ENCODE measurements around the gene MSI2. TPM values are rescaled to one million over a fixed set of nuclear protein-coding genes. Genes with fewer than 3 reads are reported as not detected.

MSI2 gene
- total RNA-seq, 4 donors from 2014 or later: 27.3 to 50.4 (median 36.8) TPM

- 0 to 57% methylated on average over 1 to 7 of the region's 7 CpGs for WGBS, 2 donors (ENCODE audit: low coverage in 1 of 2)
- Histone ChIP-seq H3K36me3 (peaks cover 0 to 67% of the 10 kb centered on the region in 2 donors), H3K4me3 (no peak overlapping the region), H3K9me3 (no peaks in the 10 kb centered on the region), H3K4me1 (no peaks in the 10 kb centered on the region), H3K27ac (no peak overlapping the region), H3K27me3 (no peaks in the 10 kb centered on the region)
- TF ChIP-seq EP300 (IDR thresholded peaks at IDR 0.05) (no peak), CTCF (IDR thresholded peaks at IDR 0.05) (no peak), POLR2AphosphoS5 (IDR thresholded peaks at IDR 0.05) (no peak), POLR2A (IDR thresholded peaks at IDR 0.05) (no peak)
- ATAC-seq: no peak
These were observed 14.5 kb downstream of the MSI2 start for GRCh38 chr17:57270801-57271245.

GRCh38 chr17:57271821-57272220 is 15.5 kb downstream of the MSI2 start:
- Histone ChIP-seq H3K36me3 (peaks cover 0 to 70% of the 10 kb centered on the region in 2 donors), H3K27me3 (no peaks in the 10 kb centered on the region), H3K4me3 (no peak overlapping the region), H3K27ac (no peak overlapping the region), H3K9me3 (no peaks in the 10 kb centered on the region), H3K4me1 (no peaks in the 10 kb centered on the region)
- no peak for ATAC-seq
- 88 to 97% methylated on average over 3 of the region's 6 CpGs for WGBS, 2 donors (ENCODE audit: low coverage in 1 of 2)
- TF ChIP-seq POLR2A (IDR thresholded peaks at IDR 0.05): no peak
- no peak for TF ChIP-seq EP300 (IDR thresholded peaks at IDR 0.05)
- TF ChIP-seq CTCF (IDR thresholded peaks at IDR 0.05): no peak
- TF ChIP-seq POLR2AphosphoS5 (IDR thresholded peaks at IDR 0.05): no peak

GRCh38 chr17:57273490-57273889 is 17.2 kb downstream of the MSI2 start:
- WGBS, 2 donors (ENCODE audit: low coverage in 1 of 2): 88% methylated on average over 4 of the region's 6 CpGs; no CpG with 5 or more reads in 1 of the 2 donors
- Histone ChIP-seq H3K9me3 (no peaks in the 10 kb centered on the region), H3K27ac (no peak overlapping the region), H3K36me3 (peaks cover 0 to 59% of the 10 kb centered on the region in 2 donors), H3K4me1 (no peaks in the 10 kb centered on the region), H3K27me3 (no peaks in the 10 kb centered on the region), H3K4me3 (no peak overlapping the region)
- ATAC-seq: no peak
- no peak for TF ChIP-seq EP300 (IDR thresholded peaks at IDR 0.05)
- no peak for TF ChIP-seq CTCF (IDR thresholded peaks at IDR 0.05)
- no peak for TF ChIP-seq POLR2AphosphoS5 (IDR thresholded peaks at IDR 0.05)
- TF ChIP-seq POLR2A (IDR thresholded peaks at IDR 0.05): no peak

GRCh38 chr17:57274162-57274561 is 17.8 kb downstream of the MSI2 start:
- H3K36me3 ChIP-seq: peaks cover 0 to 56% of the 10 kb centered on the region in 2 donors
- no peaks in the 10 kb centered on the region for H3K4me1 ChIP-seq
- H3K4me3 ChIP-seq: no peak overlapping the region
- ATAC-seq: no peak
- WGBS, 2 donors (ENCODE audit: low coverage in 1 of 2): 96 to 100% methylated on average over 2 to 3 of the region's 3 CpGs
- TF ChIP-seq CTCF (IDR thresholded peaks at IDR 0.05): no peak
- TF ChIP-seq EP300 (IDR thresholded peaks at IDR 0.05): no peak
- TF ChIP-seq POLR2AphosphoS5 (IDR thresholded peaks at IDR 0.05): no peak
- TF ChIP-seq POLR2A (IDR thresholded peaks at IDR 0.05): no peak
- no peaks in the 10 kb centered on the region for H3K9me3 ChIP-seq
- no peaks in the 10 kb centered on the region for H3K27me3 ChIP-seq
- no peak overlapping the region for H3K27ac ChIP-seq

DNA sequence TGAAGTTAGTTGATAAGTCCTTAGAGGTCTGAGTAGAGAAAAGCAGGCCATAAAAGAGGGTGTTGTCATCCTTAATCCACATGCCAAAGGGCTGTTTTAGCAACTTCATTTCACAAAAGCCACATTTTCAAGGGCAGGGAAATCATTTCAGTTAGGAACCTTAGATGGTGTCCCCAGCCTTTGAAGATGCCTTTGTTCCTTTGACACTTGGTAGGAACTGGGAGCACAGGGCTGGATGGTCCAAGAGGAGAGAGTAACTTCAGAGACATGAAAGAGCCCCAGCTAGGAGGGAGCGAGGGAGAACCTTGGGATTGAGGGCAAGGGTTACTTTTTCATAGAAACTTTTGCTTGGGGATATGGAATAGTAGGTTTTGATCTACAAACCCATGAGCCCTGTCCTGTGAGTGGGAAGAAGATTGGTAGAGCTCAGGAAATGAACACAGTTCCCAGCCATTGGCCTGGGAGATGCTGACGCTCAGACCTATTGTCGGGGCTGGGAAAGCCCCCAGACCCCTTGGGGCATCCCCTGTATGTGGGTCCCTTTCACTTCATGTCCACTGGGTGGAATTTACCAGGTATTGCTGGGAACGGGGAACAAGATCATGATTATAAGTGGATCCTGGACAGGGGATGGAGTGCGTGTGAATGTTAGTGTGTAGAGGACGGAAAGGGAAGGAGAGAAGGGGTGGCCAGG is 18.9 kb downstream of the MSI2 start:
- WGBS, 2 donors (ENCODE audit: low coverage in 1 of 2): 82 to 100% methylated on average over 1 to 6 of the region's 6 CpGs
- peaks cover 0 to 54% of the 10 kb centered on the region in 2 donors for H3K36me3 ChIP-seq
- no peak overlapping the region for H3K4me3 ChIP-seq
- H3K27ac ChIP-seq: no peak overlapping the region
- no peak for ATAC-seq
- TF ChIP-seq EP300 (IDR thresholded peaks at IDR 0.05) (no peak), POLR2AphosphoS5 (IDR thresholded peaks at IDR 0.05) (no peak), POLR2A (IDR thresholded peaks at IDR 0.05) (no peak), CTCF (IDR thresholded peaks at IDR 0.05) (no peak)
- no peaks in the 10 kb centered on the region for H3K27me3 ChIP-seq
- no peaks in the 10 kb centered on the region for H3K9me3 ChIP-seq
- no peaks in the 10 kb centered on the region for H3K4me1 ChIP-seq

Measured in gastroesophageal sphincter (tissue), 4 donors.